Ascending aorta (tissue), 2 donors: ENCODE measurements around the gene NAA35. TPM values are rescaled to one million over a fixed set of nuclear protein-coding genes. Genes with fewer than 3 reads are reported as not detected.

Experiments
- DNase-seq, 2 donors: peaks; one replicate each; pipeline ENCODE4 v3.0.0-alpha.2; 2019; ENCODE audit warnings: low spot score in 2 of 2
- H3K27ac ChIP-seq, 2 donors: fragments of 200-600 bp; sonication (generic); one replicate each; pipeline ENCODE4 v1.5.1; 2016 to 2017; ENCODE audit warnings: mild to moderate bottlenecking in 1 of 2
- H3K27me3 ChIP-seq: fragments of 200-600 bp; sonication (generic); one replicate; pipeline ENCODE4 v1.5.1; 2017
- H3K36me3 ChIP-seq, 2 donors: fragments of 200-600 bp; sonication (generic); one replicate each; pipeline ENCODE4 v1.5.1; 2016
- H3K4me1 ChIP-seq, 2 donors: fragments of 200-600 bp; sonication (generic); one replicate each; pipeline ENCODE4 v1.5.1; 2016 to 2017; ENCODE audit warnings: mild to moderate bottlenecking in 1 of 2
- H3K4me3 ChIP-seq, 2 donors: fragments of 200-600 bp; sonication (generic); one replicate each; pipeline ENCODE4 v1.5.1; 2016 to 2017; ENCODE audit warnings: mild to moderate bottlenecking in 1 of 2
- H3K9me3 ChIP-seq, 2 donors: fragments of 200-600 bp; sonication (generic); one replicate each; pipeline ENCODE4 v1.5.1; 2016
- intact Hi-C: fragments of 100-400 bp; cut with DNase I; formaldehyde crosslinking; loops from one replicate; pipeline ENCODE4 v1.15.1; 2023
- total RNA-seq: library from RNA; depleted of rRNA; stranded (reverse); fragments of >200 nt; gene quantifications from one replicate; pipeline ENCODE4 v1.1.0, GENCODE V29; 2016
- TF ChIP-seq, protein P1 (sequence below), 3 experiments: fragments of 200-600 bp in 2 of 3; fragments of 450-650 bp in 1 of 3; sonication (generic) in 2 of 3; IDR thresholded peaks; one replicate each; pipeline ENCODE4 v1.5.1; 2016 to 2019; ENCODE audit warnings: antibody characterized with exemption in 3 of 3, mild to moderate bottlenecking in 1 of 3, moderate library complexity in 1 of 3

The NAA35 gene
- total RNA-seq, 1 donor from 2014 or later = 3.3 TPM

GRCh38 chr9:85941622-85941940, 635 bp downstream of the NAA35 start:
- Histone ChIP-seq H3K4me1 (peaks cover 0 to 18% of the 10 kb centered on the region in 2 donors), H3K4me3 (peak overlapping the region; percentile 74 to 84), H3K9me3 (no peaks in the 10 kb centered on the region), H3K36me3 (peaks cover 0 to 6% of the 10 kb centered on the region in 2 donors), H3K27me3 (no peaks in the 10 kb centered on the region), H3K27ac (peak overlapping the region; percentile 89 to 96)
- no peak for DNase-seq
- intact Hi-C loops = loop anchor here (2.0 to 5.0 kb wide), 4 partner anchors 134 to 411 kb away; partner anchors contain the start of genes AGTPBP1, ISCA1 and TUT7
- TF ChIP-seq, protein P1, sequence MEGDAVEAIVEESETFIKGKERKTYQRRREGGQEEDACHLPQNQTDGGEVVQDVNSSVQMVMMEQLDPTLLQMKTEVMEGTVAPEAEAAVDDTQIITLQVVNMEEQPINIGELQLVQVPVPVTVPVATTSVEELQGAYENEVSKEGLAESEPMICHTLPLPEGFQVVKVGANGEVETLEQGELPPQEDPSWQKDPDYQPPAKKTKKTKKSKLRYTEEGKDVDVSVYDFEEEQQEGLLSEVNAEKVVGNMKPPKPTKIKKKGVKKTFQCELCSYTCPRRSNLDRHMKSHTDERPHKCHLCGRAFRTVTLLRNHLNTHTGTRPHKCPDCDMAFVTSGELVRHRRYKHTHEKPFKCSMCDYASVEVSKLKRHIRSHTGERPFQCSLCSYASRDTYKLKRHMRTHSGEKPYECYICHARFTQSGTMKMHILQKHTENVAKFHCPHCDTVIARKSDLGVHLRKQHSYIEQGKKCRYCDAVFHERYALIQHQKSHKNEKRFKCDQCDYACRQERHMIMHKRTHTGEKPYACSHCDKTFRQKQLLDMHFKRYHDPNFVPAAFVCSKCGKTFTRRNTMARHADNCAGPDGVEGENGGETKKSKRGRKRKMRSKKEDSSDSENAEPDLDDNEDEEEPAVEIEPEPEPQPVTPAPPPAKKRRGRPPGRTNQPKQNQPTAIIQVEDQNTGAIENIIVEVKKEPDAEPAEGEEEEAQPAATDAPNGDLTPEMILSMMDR (IDR thresholded peaks at IDR 0.05) = no peak

- H3K27me3 ChIP-seq = no peaks in the 10 kb centered on the region
- peaks cover 0 to 6% of the 10 kb centered on the region in 2 donors for H3K36me3 ChIP-seq
- H3K27ac ChIP-seq = peak overlapping the region; percentile 89 to 96
- intact Hi-C loops = loop anchor here (2.0 to 5.0 kb wide), 4 partner anchors 135 to 410 kb away; partner anchors contain the start of genes AGTPBP1, ISCA1 and TUT7
- H3K9me3 ChIP-seq = no peaks in the 10 kb centered on the region
- no peak for DNase-seq
- TF ChIP-seq, protein P1 (IDR thresholded peaks at IDR 0.05) = no peak
- H3K4me1 ChIP-seq = peaks cover 0 to 18% of the 10 kb centered on the region in 2 donors
- H3K4me3 ChIP-seq = peak overlapping the region; percentile 74 to 84
Measured at GRCh38 chr9:85941966-85942912, 1.3 kb downstream of the NAA35 start.

- Histone ChIP-seq H3K27me3 (no peaks in the 10 kb centered on the region), H3K4me3 (no peak overlapping the region), H3K27ac (no peak overlapping the region), H3K36me3 (peaks cover 0 to 6% of the 10 kb centered on the region in 2 donors), H3K9me3 (no peaks in the 10 kb centered on the region), H3K4me1 (peaks cover 0 to 20% of the 10 kb centered on the region in 2 donors)
- no peak for DNase-seq
- intact Hi-C loops = loop anchor here (5.0 kb wide), 2 partner anchors 136 to 409 kb away; partner anchors contain the start of gene TUT7
- TF ChIP-seq, protein P1 (IDR thresholded peaks at IDR 0.05) = no peak
Measured at GRCh38 chr9:85942913-85943709, 2.2 kb downstream of the NAA35 start.

DNA sequence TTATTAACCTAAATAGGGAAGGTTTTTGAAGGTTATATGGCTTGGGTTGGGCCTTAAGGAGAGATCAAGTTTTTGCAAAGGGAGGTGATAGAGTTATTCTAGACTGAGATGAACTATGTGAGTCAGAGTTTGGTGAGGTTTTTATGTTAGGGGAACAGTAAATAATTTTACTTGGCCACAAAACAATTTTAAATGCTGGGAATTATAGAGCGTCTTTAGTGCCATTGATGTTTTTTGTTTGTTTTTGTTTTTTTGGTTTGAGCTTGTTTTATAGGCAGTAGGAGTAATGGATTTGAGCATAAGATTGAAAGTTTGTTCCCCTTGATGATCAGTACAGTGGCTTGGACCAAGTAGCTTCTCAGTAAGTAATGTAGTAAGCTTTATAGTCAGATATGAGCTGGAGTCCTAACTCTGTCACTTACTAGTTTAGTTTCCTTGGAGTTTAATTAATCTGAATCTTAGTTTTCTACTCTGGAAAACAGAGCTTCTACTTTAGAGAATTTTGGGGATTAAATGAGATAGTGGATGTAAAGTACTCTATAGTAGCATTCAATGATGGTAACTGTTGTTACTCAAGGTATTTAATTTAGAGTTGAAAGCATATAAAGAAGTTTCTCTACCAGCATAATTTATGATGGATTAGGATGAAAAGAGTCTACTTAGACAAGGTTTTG, 2.9 kb downstream of the NAA35 start:
- no peak overlapping the region for H3K4me3 ChIP-seq
- no peaks in the 10 kb centered on the region for H3K27me3 ChIP-seq
- peaks cover 0 to 20% of the 10 kb centered on the region in 2 donors for H3K4me1 ChIP-seq
- TF ChIP-seq, protein P1 (IDR thresholded peaks at IDR 0.05) = no peak
- H3K36me3 ChIP-seq = peaks cover 0 to 6% of the 10 kb centered on the region in 2 donors
- DNase-seq = no peak
- H3K9me3 ChIP-seq = no peaks in the 10 kb centered on the region
- intact Hi-C loops = loop anchor here (5.0 kb wide), 2 partner anchors 137 to 408 kb away; partner anchors contain the start of gene TUT7
- H3K27ac ChIP-seq = peak overlapping the region in 1 of 2 donors; percentile 9

DNA sequence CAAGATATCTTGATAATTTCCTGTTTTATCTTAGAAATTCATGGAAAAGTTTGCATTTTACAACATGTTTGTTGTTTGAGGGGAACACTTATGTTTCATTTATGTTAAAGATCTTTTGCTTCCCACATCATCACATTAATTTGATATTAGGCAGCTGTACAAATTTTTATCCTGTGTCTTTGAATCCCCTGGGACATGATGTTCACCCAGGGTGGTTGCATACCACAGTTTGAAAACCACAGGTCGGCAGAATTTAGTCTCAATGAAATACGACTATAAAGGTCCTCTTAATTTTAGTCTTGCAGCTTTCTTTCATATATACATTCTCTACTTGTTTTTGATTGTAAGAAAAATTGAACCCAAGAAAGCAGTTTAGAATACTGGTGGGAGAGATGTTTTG, 3.7 kb downstream of the NAA35 start:
- TF ChIP-seq, protein P1 (IDR thresholded peaks at IDR 0.05) = no peak
- Histone ChIP-seq H3K27me3 (no peaks in the 10 kb centered on the region), H3K4me1 (peaks cover 0 to 23% of the 10 kb centered on the region in 2 donors), H3K36me3 (peaks cover 0 to 6% of the 10 kb centered on the region in 2 donors), H3K27ac (peak overlapping the region in 1 of 2 donors; percentile 9), H3K9me3 (no peaks in the 10 kb centered on the region), H3K4me3 (no peak overlapping the region)
- intact Hi-C loops = loop anchor here (5.0 kb wide), 2 partner anchors 137 to 408 kb away; partner anchors contain the start of gene TUT7
- DNase-seq = no peak
